Measurements from ENCODE around the gene STK26.

DNA sequence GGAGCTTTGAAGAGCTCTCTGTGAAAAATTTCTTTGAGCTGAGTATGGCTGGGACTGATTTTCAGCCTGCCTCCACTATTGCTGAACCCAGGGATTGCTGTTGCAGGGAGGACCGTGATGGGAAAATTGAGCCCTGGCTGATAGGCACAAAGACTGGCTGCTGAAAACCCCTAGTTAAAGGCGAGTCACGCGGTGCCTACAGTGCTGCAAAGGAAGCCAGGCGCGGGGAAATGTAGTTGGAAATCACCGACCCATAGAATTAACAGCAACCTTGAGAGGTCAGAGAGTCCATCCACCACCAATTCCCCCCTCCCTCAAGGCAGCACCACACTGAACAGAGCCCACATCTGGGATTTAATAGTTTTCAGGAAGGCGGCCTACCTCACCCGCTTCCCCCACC, 78.7 kb downstream of the STK26 start:
- TF ChIP-seq, protein P1, sequence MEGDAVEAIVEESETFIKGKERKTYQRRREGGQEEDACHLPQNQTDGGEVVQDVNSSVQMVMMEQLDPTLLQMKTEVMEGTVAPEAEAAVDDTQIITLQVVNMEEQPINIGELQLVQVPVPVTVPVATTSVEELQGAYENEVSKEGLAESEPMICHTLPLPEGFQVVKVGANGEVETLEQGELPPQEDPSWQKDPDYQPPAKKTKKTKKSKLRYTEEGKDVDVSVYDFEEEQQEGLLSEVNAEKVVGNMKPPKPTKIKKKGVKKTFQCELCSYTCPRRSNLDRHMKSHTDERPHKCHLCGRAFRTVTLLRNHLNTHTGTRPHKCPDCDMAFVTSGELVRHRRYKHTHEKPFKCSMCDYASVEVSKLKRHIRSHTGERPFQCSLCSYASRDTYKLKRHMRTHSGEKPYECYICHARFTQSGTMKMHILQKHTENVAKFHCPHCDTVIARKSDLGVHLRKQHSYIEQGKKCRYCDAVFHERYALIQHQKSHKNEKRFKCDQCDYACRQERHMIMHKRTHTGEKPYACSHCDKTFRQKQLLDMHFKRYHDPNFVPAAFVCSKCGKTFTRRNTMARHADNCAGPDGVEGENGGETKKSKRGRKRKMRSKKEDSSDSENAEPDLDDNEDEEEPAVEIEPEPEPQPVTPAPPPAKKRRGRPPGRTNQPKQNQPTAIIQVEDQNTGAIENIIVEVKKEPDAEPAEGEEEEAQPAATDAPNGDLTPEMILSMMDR (IDR thresholded peaks at IDR 0.05 in 4 of 5, conservative IDR thresholded peaks at IDR 0.05 in 1 of 5), result no peak
- TF ChIP-seq POLR2A (IDR thresholded peaks at IDR 0.05), result no peak

All from gastrocnemius medialis (tissue), 4 donors.